Smooth muscle cell (in vitro differentiated cells): ENCODE measurements around the gene UGT1A9. TPM values are rescaled to one million over a fixed set of nuclear protein-coding genes. Genes with fewer than 3 reads are reported as not detected.

Experiments used
- DNase-seq: peaks from one replicate; lab custom pipeline; 2025; ENCODE audit not compliant: unreplicated experiment; lab: John Stamatoyannopoulos, UW
- H2AFZ ChIP-seq: fragments of 200-600 bp; sonication (generic); 2 replicates; pipeline ENCODE4 v1.6.0; 2016; ENCODE audit warnings: antibody characterized with exemption, low read depth, mild to moderate bottlenecking
- H3F3A ChIP-seq: fragments of 200-600 bp; sonication (generic); 2 replicates; pipeline ENCODE4 v1.6.0; 2017; ENCODE audit warnings: antibody characterized with exemption, low read depth
- H3K27ac ChIP-seq: fragments of 200-600 bp; sonication (generic); 2 replicates; pipeline ENCODE4 v1.5.1; 2016; ENCODE audit warnings: low read depth, mild to moderate bottlenecking
- H3K27me3 ChIP-seq: fragments of 200-600 bp; sonication (generic); 2 replicates; pipeline ENCODE4 v1.6.1; 2016; ENCODE audit warnings: low read depth, mild to moderate bottlenecking
- H3K36me3 ChIP-seq: fragments of 200-600 bp; sonication (generic); 2 replicates; pipeline ENCODE4 v1.5.1; 2016; ENCODE audit warnings: low read depth
- H3K4me1 ChIP-seq: fragments of 200-600 bp; sonication (generic); 2 replicates; pipeline ENCODE4 v1.5.1; 2016; ENCODE audit warnings: low read depth
- H3K4me2 ChIP-seq: fragments of 200-600 bp; sonication (generic); 2 replicates; pipeline ENCODE4 v1.6.0; 2016; ENCODE audit warnings: mild to moderate bottlenecking
- H3K4me3 ChIP-seq: fragments of 200-600 bp; sonication (generic); 2 replicates; pipeline ENCODE4 v1.5.1; 2016; ENCODE audit warnings: mild to moderate bottlenecking
- H3K79me2 ChIP-seq: fragments of 200-600 bp; sonication (generic); 2 replicates; pipeline ENCODE4 v1.6.0; 2016; ENCODE audit warnings: low read depth, mild to moderate bottlenecking
- H3K9ac ChIP-seq: fragments of 200-600 bp; sonication (generic); 2 replicates; pipeline ENCODE4 v1.6.0; 2016; ENCODE audit warnings: low read depth
- H3K9me3 ChIP-seq: fragments of 200-600 bp; sonication (generic); replicated peaks from 2 replicates; pipeline ENCODE4 v1.5.1; 2016; ENCODE audit warnings: low read depth
- H4K20me1 ChIP-seq: fragments of 200-600 bp; sonication (generic); 2 replicates; pipeline ENCODE4 v1.6.0; 2016; ENCODE audit warnings: low read depth
- WGBS: methylation state at CpG from one replicate; pipeline ENCODE4 v1.1.7; 2016; ENCODE audit warnings: low lambda C conversion rate; 5-methylcytosine and 5-hydroxymethylcytosine counted together
- polyA plus RNA-seq: library from polyadenylated mRNA; unstranded; fragments of >200 nt; fragmentation: Nextera tagmentation; extraction: Ambion mirVana; gene quantifications from 2 replicates; pipeline ENCODE4 v1.2.1, GENCODE V29; 2016
- total RNA-seq: library from RNA; depleted of rRNA; stranded (reverse); fragments of >200 nt; gene quantifications from 2 replicates; pipeline ENCODE4 v1.2.3, GENCODE V29; 2014
- TF ChIP-seq, protein P1 (sequence below): fragments of 200-600 bp; sonication (generic); IDR thresholded peaks from 2 replicates; pipeline ENCODE4 v1.5.1; 2017; ENCODE audit warnings: borderline replicate concordance, mild to moderate bottlenecking, antibody characterized with exemption; ENCODE audit not compliant: insufficient read depth, poor library complexity, severe bottlenecking

UGT1A9 gene
- total and polyA plus RNA-seq, 2 experiments from 2014 or later, result not detected

- Histone ChIP-seq H4K20me1 (no peaks in the 10 kb centered on the region), H3K27ac (no peak overlapping the region), H3K4me2 (no peak overlapping the region), H3K36me3 (no peaks in the 10 kb centered on the region), H2AFZ (no peak overlapping the region), H3K4me1 (no peaks in the 10 kb centered on the region), H3K9me3 (no peaks in the 10 kb centered on the region), H3K9ac (no peak overlapping the region), H3F3A (no peaks in the 10 kb centered on the region), H3K79me2 (no peaks in the 10 kb centered on the region), H3K4me3 (no peak overlapping the region), H3K27me3 (no peaks in the 10 kb centered on the region)
- DNase-seq, result no peak
- TF ChIP-seq, protein P1, sequence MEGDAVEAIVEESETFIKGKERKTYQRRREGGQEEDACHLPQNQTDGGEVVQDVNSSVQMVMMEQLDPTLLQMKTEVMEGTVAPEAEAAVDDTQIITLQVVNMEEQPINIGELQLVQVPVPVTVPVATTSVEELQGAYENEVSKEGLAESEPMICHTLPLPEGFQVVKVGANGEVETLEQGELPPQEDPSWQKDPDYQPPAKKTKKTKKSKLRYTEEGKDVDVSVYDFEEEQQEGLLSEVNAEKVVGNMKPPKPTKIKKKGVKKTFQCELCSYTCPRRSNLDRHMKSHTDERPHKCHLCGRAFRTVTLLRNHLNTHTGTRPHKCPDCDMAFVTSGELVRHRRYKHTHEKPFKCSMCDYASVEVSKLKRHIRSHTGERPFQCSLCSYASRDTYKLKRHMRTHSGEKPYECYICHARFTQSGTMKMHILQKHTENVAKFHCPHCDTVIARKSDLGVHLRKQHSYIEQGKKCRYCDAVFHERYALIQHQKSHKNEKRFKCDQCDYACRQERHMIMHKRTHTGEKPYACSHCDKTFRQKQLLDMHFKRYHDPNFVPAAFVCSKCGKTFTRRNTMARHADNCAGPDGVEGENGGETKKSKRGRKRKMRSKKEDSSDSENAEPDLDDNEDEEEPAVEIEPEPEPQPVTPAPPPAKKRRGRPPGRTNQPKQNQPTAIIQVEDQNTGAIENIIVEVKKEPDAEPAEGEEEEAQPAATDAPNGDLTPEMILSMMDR, result no peak
Measured at GRCh38 chr2:233689031-233689430, 17.3 kb downstream of the UGT1A9 start.

DNA sequence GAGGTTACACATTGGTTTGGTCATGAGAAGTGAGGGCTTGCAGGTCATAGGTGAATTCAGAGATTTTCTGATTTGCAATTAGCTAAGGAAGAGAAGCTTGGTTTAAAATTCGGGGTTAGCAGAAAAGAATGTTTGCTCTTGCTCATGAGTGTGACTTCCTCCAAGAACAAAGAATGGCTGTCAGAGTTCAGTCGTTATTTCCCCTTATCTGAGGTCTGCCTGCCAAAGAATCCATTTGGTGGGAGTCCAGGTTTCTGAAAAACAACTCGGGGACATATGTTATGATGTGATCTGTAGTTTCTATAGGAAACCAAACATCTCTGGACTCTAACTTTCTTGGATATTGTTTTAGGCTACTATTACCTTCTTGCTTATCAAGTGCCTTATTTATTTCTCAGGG lies 17.8 kb downstream of the UGT1A9 start:
- Histone ChIP-seq H3K4me1 (no peaks in the 10 kb centered on the region), H3K27ac (no peak overlapping the region), H3K4me2 (no peak overlapping the region), H3K4me3 (no peak overlapping the region), H2AFZ (no peak overlapping the region), H3F3A (no peaks in the 10 kb centered on the region), H3K9ac (no peak overlapping the region), H3K36me3 (no peaks in the 10 kb centered on the region), H3K9me3 (no peaks in the 10 kb centered on the region), H3K79me2 (no peaks in the 10 kb centered on the region), H4K20me1 (no peaks in the 10 kb centered on the region), H3K27me3 (no peaks in the 10 kb centered on the region)
- 59% methylated on average over 3 of the region's 3 CpGs for WGBS
- TF ChIP-seq, protein P1, result no peak
- no peak for DNase-seq

GRCh38 chr2:233690444-233690843 lies 18.7 kb downstream of the UGT1A9 start:
- Histone ChIP-seq H3K9me3 (no peaks in the 10 kb centered on the region), H3K4me1 (no peaks in the 10 kb centered on the region), H3K4me3 (no peak overlapping the region), H3K27me3 (no peaks in the 10 kb centered on the region), H3F3A (no peaks in the 10 kb centered on the region), H4K20me1 (no peaks in the 10 kb centered on the region), H3K36me3 (no peaks in the 10 kb centered on the region), H2AFZ (no peak overlapping the region), H3K4me2 (no peak overlapping the region), H3K27ac (no peak overlapping the region), H3K79me2 (no peaks in the 10 kb centered on the region), H3K9ac (no peak overlapping the region)
- TF ChIP-seq, protein P1, result no peak
- no peak for DNase-seq
- 87% methylated on average over 4 of the region's 4 CpGs for WGBS
